H1 (cell line): ENCODE results near the gene SLC6A12.

Source experiments
- CREB1 ChIP-seq: IDR thresholded peaks from 2 replicates; pipeline ENCODE4 v1.6.1; 2012; ENCODE audit warnings: inconsistent platforms
- EGR1 ChIP-seq: IDR thresholded peaks from 2 replicates; pipeline ENCODE4 v1.6.1; 2011; ENCODE audit warnings: low read depth, low read length, borderline replicate concordance
- EP300 ChIP-seq, 2 experiments: IDR thresholded peaks; 1 replicate in 1 of 2; 2 replicates in 1 of 2; pipeline ENCODE4 v1.6.1; 2011 to 2012; ENCODE audit warnings: low read depth in 2 of 2, low read length in 2 of 2, mild to moderate bottlenecking in 2 of 2, borderline replicate concordance in 1 of 2, inconsistent platforms in 1 of 2, moderate library complexity in 1 of 2
- HDAC2 ChIP-seq, 2 experiments: fragments of 300-600 bp in 1 of 2; sonication (generic) in 1 of 2; IDR thresholded peaks; 2 replicates each; pipeline ENCODE4 v1.6.1; 2011 to 2012; ENCODE audit warnings: low read depth in 2 of 2, low read length in 2 of 2, mild to moderate bottlenecking in 2 of 2, moderate library complexity in 2 of 2, borderline replicate concordance in 1 of 2, inconsistent platforms in 1 of 2
- KDM5A ChIP-seq: fragments of 200-600 bp; IDR thresholded peaks from 2 replicates; pipeline ENCODE4 v1.7.1; 2012; ENCODE audit warnings: mild to moderate bottlenecking, low read length, inconsistent platforms, mixed read lengths
- TF ChIP-seq, protein P1 (sequence below), 3 experiments: IDR thresholded peaks; 1 replicate in 2 of 3; 2 replicates in 1 of 3; pipeline versions ENCODE4 v1.5.1 to v1.6.1; 2011; ENCODE audit warnings: low read length in 3 of 3, mild to moderate bottlenecking in 3 of 3, inconsistent platforms in 2 of 3, low read depth in 1 of 3, moderate library complexity in 1 of 3; ENCODE audit not compliant: insufficient read depth in 1 of 3; ENCODE audit errors: control extremely low read depth in 1 of 3

DNA sequence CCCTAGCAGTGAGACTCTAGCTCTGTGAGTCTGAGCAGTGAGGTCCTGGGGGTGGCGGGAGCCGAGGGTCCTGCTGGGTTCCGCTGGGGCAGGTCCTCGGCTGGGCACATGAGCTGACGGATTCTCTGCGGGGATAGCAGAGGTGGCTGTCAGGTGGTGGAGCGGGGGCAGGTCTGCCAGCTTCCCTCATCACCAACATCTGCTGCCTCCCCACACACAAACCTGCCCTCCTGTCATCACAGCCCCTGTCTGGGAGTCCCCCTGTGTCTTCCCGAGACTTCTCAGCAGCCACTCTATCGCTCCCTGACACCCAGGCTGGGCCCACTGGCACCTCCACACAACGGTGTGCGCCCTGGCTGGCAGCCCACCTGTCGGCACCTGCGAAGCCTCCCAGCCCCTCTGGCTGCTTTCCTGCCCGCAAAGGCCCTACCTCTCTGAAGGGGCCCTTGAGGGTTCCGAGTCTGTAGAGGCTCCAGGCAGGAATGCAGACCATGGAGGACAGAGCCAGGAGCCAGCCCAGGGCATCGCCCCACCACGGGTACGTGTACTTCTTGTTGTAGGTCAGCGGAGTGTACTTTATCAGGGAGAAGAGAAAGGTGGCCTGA is 7.1 kb upstream of the SLC6A12 start:
- TF ChIP-seq CREB1 (no peak), KDM5A (no peak), HDAC2 (IDR thresholded peaks at IDR 0.05; ENCODE audit: borderline replicate concordance in 1 of 2, low read depth in 2 of 2, low read length in 2 of 2) (no peak), EP300 (IDR thresholded peaks at IDR 0.05; ENCODE audit: borderline replicate concordance in 1 of 2, low read depth in 2 of 2, low read length in 2 of 2) (no peak), EGR1 (no peak)
- TF ChIP-seq, protein P1, sequence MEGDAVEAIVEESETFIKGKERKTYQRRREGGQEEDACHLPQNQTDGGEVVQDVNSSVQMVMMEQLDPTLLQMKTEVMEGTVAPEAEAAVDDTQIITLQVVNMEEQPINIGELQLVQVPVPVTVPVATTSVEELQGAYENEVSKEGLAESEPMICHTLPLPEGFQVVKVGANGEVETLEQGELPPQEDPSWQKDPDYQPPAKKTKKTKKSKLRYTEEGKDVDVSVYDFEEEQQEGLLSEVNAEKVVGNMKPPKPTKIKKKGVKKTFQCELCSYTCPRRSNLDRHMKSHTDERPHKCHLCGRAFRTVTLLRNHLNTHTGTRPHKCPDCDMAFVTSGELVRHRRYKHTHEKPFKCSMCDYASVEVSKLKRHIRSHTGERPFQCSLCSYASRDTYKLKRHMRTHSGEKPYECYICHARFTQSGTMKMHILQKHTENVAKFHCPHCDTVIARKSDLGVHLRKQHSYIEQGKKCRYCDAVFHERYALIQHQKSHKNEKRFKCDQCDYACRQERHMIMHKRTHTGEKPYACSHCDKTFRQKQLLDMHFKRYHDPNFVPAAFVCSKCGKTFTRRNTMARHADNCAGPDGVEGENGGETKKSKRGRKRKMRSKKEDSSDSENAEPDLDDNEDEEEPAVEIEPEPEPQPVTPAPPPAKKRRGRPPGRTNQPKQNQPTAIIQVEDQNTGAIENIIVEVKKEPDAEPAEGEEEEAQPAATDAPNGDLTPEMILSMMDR (IDR thresholded peaks at IDR 0.05; ENCODE audit: control extremely low read depth in 1 of 3, insufficient read depth in 1 of 3, low read depth in 1 of 3, low read length in 3 of 3): no peak
